Erythroblast (primary cell): ENCODE data around the gene CCN5.

Experiments
- GATA1 ChIP-seq: IDR thresholded peaks from 2 replicates; pipeline ENCODE4 v1.6.1; 2011; ENCODE audit warnings: low read depth, mild to moderate bottlenecking, control low read depth, low read length, moderate library complexity
- POLR2A ChIP-seq: IDR thresholded peaks from 2 replicates; pipeline ENCODE4 v1.6.1; 2011; ENCODE audit warnings: mild to moderate bottlenecking, low read length

- no peak for TF ChIP-seq POLR2A
- TF ChIP-seq GATA1: no peak
These were observed 23.8 kb downstream of the CCN5 start for GRCh38 chr20:44738813-44739477.
